ENCODE measurements around the gene CDADC1. TPM values are rescaled to one million over a fixed set of nuclear protein-coding genes. Genes with fewer than 3 reads are reported as not detected.

The CDADC1 gene
- total RNA-seq, 1 donor from 2014 or later: 12.5 TPM

DNA sequence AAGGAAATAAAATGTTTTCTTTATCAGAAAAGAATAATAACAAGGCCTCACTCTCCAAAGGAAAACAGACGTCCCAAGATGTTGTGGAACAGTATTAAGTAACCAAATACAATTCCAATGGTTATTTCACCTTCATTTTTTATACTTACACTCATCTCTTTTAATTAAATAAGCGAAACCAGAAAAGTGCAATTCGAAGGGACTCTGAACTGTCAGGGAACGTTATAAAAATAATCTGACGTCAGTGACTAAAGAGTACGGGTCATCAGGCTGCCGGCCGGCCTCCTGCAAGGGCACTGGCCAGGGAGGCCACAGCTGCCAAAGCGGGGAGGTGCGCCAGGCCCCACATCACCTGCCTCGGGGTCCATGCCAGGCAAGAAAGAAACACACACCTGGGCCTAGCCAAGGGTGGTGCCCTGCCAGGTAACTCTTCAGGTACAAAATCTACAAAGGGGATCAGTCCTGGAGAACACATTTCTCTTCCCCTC lies 61.2 kb downstream of the CDADC1 start:
- Mint-ChIP-seq H3K27me3 (no peaks in the 10 kb centered on the region), H3K9me3 (no peaks in the 10 kb centered on the region), H3K27ac (no peak overlapping the region), H3K4me3 (no peak overlapping the region), H3K4me1 (ENCODE audit: unreplicated experiment) (peaks cover 29% of the 10 kb centered on the region), H3K36me3 (no peaks in the 10 kb centered on the region)
- TF ChIP-seq, protein P1, sequence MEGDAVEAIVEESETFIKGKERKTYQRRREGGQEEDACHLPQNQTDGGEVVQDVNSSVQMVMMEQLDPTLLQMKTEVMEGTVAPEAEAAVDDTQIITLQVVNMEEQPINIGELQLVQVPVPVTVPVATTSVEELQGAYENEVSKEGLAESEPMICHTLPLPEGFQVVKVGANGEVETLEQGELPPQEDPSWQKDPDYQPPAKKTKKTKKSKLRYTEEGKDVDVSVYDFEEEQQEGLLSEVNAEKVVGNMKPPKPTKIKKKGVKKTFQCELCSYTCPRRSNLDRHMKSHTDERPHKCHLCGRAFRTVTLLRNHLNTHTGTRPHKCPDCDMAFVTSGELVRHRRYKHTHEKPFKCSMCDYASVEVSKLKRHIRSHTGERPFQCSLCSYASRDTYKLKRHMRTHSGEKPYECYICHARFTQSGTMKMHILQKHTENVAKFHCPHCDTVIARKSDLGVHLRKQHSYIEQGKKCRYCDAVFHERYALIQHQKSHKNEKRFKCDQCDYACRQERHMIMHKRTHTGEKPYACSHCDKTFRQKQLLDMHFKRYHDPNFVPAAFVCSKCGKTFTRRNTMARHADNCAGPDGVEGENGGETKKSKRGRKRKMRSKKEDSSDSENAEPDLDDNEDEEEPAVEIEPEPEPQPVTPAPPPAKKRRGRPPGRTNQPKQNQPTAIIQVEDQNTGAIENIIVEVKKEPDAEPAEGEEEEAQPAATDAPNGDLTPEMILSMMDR (conservative IDR thresholded peaks at IDR 0.05): no peak
- no peak for DNase-seq (ENCODE audit: extremely low spot score, unreplicated experiment)

DNA sequence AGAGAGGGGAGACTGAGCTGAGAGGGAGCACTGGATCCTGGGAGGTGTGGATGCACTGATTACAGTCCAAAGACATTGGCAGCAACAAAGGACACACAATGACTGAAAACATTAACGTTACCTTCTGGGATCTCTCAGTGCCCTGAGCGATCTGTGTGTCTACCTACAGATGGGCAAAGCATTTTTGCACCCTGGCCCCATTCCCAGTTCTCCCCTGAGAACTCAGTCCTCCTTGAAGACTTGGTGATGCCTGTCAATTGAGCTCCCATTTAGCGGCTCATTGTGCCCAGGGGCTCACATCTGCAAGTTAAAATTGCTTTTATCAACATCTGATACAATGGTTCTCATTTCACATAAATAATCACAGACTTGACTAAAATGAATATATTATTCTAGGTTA lies 62.5 kb downstream of the CDADC1 start:
- DNase-seq (ENCODE audit: extremely low spot score, unreplicated experiment): no peak
- H3K36me3 Mint-ChIP-seq: no peaks in the 10 kb centered on the region
- H3K27me3 Mint-ChIP-seq: no peaks in the 10 kb centered on the region
- TF ChIP-seq, protein P1 (conservative IDR thresholded peaks at IDR 0.05): no peak
- H3K4me3 Mint-ChIP-seq: no peak overlapping the region
- peaks cover 23% of the 10 kb centered on the region for H3K4me1 Mint-ChIP-seq (ENCODE audit: unreplicated experiment)
- H3K27ac Mint-ChIP-seq: no peak overlapping the region
- H3K9me3 Mint-ChIP-seq: no peaks in the 10 kb centered on the region

DNA sequence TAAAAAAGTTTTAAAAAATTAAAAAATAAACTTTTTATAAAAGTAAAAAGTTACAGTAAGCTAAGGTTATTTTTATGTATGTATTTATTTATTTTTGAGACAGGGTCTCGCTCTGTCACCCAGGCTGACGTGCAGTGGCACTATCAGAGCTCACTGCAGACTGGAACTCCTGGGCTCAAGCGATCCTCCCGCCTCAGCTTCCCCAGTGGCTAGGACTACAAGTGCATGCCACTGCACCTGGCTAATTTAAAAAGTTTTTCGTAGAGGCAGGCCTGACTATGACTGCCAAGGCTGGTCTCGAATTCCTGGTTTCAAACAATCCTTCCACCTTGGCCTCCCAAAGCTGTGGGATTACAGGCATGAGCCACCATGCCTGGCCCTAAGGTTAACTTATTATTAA lies 64.1 kb downstream of the CDADC1 start:
- H3K9me3 Mint-ChIP-seq: no peaks in the 10 kb centered on the region
- H3K27ac Mint-ChIP-seq: no peak overlapping the region
- no peak for DNase-seq (ENCODE audit: extremely low spot score, unreplicated experiment)
- no peak overlapping the region for H3K4me3 Mint-ChIP-seq
- peaks cover 4% of the 10 kb centered on the region for H3K36me3 Mint-ChIP-seq
- H3K27me3 Mint-ChIP-seq: no peaks in the 10 kb centered on the region
- TF ChIP-seq, protein P1 (conservative IDR thresholded peaks at IDR 0.05): no peak
- H3K4me1 Mint-ChIP-seq (ENCODE audit: unreplicated experiment): peaks cover 17% of the 10 kb centered on the region

DNA sequence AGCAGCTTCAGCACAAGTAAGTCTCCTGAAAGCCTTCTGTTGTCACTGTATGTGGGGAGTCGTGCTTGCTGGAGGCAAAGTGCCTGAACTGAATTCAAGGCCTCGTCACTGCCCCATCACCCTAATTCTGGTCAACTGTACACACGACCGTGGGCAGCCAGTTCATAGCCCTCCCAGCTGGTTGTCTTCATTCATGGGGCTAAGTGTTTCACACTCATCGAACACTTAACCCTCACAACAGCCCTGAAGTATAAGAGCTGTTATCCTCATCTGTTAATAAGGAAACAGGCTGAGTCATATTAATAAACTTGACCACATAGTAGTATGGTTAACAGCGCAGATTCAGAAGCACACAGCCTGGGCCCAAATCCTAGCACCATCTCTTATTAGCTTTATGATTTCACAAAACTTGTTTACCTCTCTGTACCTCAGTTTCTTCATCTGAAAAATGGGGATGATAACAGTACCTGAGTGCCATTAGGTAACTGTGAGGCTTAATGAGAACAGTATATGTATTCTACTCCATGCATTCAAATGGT lies 66.7 kb downstream of the CDADC1 start:
- H3K4me3 Mint-ChIP-seq: no peak overlapping the region
- H3K27ac Mint-ChIP-seq: peak overlapping the region; percentile 70
- no peak for DNase-seq (ENCODE audit: extremely low spot score, unreplicated experiment)
- H3K4me1 Mint-ChIP-seq (ENCODE audit: unreplicated experiment): peaks cover 4% of the 10 kb centered on the region
- H3K9me3 Mint-ChIP-seq: no peaks in the 10 kb centered on the region
- no peaks in the 10 kb centered on the region for H3K27me3 Mint-ChIP-seq
- peaks cover 4% of the 10 kb centered on the region for H3K36me3 Mint-ChIP-seq
- TF ChIP-seq, protein P1 (conservative IDR thresholded peaks at IDR 0.05): no peak

DNA sequence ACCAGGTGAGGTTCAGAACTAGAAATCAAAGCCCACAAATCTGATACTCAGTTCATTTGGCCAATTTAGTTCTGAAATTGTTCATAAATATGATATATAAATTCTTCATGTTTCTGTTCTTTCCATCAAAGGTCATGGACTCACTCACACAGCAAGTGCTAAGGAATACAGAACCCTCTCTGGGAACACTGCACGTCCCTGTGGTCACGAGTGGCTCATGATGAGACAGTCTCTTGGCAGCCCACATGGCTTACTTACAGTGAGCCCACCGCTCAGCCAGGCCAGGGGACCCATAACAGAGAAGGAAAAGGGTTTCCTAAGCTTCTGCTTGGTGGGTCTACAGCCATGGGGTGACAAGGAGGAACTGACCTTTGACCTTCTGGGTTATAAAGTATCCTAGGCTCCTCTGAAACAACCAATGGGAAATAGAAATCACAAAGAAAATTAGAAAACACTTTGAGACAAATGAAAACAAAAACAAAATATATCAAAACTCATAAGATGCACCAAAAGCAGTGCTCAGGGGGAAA lies 67.4 kb downstream of the CDADC1 start:
- no peaks in the 10 kb centered on the region for H3K27me3 Mint-ChIP-seq
- H3K4me1 Mint-ChIP-seq (ENCODE audit: unreplicated experiment): peaks cover 4% of the 10 kb centered on the region
- H3K27ac Mint-ChIP-seq: no peak overlapping the region
- H3K4me3 Mint-ChIP-seq: no peak overlapping the region
- H3K36me3 Mint-ChIP-seq: peaks cover 4% of the 10 kb centered on the region
- no peak for DNase-seq (ENCODE audit: extremely low spot score, unreplicated experiment)
- TF ChIP-seq, protein P1 (conservative IDR thresholded peaks at IDR 0.05): no peak
- no peaks in the 10 kb centered on the region for H3K9me3 Mint-ChIP-seq

All from type B pancreatic cell (in vitro differentiated cells).